Stimulated activated CD4-positive, alpha-beta T cell treated with anti-CD3 and anti-CD28 coated beads, Interleukin-1b, Interleukin-23, amount 100 ng/mL, for 1 hour (primary cell): ENCODE results near the gene C2CD4D.
"Not testable (repeated sequence)": the region's sequence is repeated elsewhere in the genome, so short reads cannot be mapped to it uniquely, and the experiment has no call there.

Experiments
- DNase-seq, 2 donors: peaks; one replicate each; pipeline ENCODE4 v3.0.0-alpha.2; 2020; ENCODE audit warnings: low read depth in 2 of 2

C2CD4D gene

GRCh38 chr1:151839457-151840403 lies at the start of gene C2CD4D:
C2CD4D (minus strand) TSS chr1:151839820; CDS start chr1:151838989, 831 bp downstream.
- DNase-seq, result peak; percentile 36 to 48

GRCh38 chr1:151888972-151889570 lies 49.5 kb upstream of the C2CD4D start:
- no peak for DNase-seq

DNA sequence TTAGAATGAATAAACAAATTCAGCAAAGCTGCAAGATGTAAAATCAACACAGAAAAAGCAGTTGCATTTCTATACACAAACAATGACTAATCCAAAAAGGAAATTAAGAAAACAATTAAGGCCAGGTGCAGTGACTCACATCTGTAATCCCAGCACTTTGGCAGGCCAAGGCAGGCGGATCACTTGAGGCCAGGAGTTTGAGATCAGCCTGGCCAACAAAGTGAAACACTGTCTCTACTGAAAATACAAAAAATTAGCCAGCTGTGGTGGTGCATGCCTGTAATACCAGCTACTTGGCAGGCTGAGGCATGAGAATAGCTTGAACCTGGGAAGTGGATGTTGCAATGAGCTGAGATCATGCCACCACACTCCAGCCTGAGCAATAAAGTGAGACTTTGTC lies 47.4 kb upstream of the C2CD4D start:
- DNase-seq, result no peak

GRCh38 chr1:151885479-151885878 lies 45.9 kb upstream of the C2CD4D start:
- no peak for DNase-seq

- not testable (repeated sequence) for DNase-seq
Observed at GRCh38 chr1:151884879-151885278, 45.3 kb upstream of the C2CD4D start.

DNA sequence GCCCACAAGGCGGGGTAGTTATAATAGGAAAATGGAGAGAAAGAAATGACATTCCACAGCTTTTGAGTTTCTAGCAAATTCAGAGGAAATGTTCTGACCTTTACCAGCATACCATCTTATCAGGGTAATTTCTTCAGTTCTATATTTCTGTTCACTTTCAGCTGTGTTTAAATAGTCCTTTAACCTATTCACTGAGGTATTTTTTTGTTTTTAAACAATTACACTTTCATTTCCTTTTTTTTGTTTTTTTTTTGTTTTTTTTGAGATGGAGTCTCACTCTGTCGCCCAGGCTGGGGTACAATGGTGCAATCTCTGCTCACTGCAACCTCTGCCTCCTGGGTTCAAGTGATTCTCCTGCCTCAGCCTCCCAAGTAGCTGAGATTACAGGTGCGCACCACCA lies 44.8 kb upstream of the C2CD4D start:
- DNase-seq, result not testable (repeated sequence)

GRCh38 chr1:151883898-151884297 lies 44.3 kb upstream of the C2CD4D start:
- not testable (repeated sequence) for DNase-seq

- DNase-seq, result not testable (repeated sequence)
Observed at GRCh38 chr1:151882918-151883317, 43.3 kb upstream of the C2CD4D start.

- no peak for DNase-seq
Observed at GRCh38 chr1:151882466-151882865, 42.8 kb upstream of the C2CD4D start.

- no peak for DNase-seq
Observed at GRCh38 chr1:151881479-151881878, 41.9 kb upstream of the C2CD4D start.

DNA sequence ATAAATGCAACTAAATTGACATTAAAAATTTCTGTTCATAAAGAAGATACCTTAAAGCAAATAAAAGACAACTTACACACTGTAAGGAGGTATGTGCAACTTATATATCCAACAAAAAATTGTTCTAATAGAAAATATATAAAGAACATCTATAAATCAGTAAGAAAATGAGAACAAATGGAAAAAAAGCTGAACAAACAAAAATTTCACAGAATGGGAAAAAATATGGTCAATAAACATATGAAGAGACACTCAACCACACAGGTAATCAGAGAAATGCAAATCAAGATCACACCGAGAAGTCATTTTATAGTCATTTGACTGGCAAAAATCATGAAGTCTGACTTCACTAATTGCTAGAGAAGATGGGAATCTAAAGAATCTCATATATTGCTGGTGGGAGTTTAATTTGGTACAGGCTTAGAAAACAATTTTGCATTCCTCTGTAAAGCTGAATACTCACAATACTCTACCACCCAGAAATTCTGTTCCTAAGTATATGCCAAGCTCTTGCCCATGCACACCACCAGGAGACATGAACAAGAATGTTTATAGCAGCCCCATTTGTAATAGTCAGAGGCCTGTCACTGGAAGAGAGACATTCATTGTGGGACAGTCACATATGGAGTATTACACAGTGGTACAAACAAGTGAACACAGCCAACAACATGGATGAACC lies 35.9 kb upstream of the C2CD4D start:
- no peak for DNase-seq

- not testable (repeated sequence) for DNase-seq
Observed at GRCh38 chr1:151872776-151873175, 33.2 kb upstream of the C2CD4D start.

- no peak for DNase-seq
Observed at GRCh38 chr1:151871284-151872030, 31.8 kb upstream of the C2CD4D start.

- no peak for DNase-seq
Observed at GRCh38 chr1:151868486-151868885, 28.9 kb upstream of the C2CD4D start.

GRCh38 chr1:151867765-151868411 lies 28.3 kb upstream of the C2CD4D start:
- DNase-seq, result no peak

- no peak for DNase-seq
Observed at GRCh38 chr1:151867321-151867720, 27.7 kb upstream of the C2CD4D start.

GRCh38 chr1:151864411-151864810 lies 24.8 kb upstream of the C2CD4D start:
- no peak for DNase-seq

- DNase-seq, result no peak
Observed at GRCh38 chr1:151862604-151863003, 23.0 kb upstream of the C2CD4D start.

DNA sequence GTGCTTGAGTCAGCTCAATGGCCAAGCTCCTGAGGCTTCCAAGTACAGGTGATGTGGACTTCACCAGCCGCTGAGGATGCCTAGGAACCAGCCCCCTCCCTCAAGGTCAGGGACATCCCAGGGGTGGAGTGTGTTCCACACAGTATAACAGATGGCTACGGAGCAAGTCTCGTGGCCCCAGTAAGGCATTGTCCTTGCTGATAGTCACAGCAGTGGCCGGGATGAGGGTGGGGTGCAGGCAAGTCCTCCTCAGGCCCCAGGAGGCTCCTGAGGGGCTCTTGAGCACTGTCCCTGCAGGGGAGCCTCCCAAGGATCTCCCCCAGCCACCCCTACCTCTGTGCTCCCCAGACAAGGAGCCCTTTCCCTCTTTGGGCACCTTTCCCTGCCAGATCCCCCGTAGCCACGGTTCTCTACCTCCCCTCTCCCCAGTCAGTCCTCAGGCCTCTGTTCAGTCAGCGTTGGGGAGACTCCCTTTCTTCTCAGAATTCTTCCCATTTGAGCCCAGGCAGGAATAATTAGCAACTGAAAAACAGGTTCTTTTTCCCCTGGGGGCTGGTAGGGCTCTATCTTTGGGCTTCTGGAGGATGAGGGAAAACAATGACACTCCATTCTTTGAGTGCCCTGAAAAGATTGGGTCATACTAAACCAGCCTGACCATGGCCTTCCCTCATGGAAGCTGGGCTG lies 21.0 kb upstream of the C2CD4D start:
- no peak for DNase-seq

DNA sequence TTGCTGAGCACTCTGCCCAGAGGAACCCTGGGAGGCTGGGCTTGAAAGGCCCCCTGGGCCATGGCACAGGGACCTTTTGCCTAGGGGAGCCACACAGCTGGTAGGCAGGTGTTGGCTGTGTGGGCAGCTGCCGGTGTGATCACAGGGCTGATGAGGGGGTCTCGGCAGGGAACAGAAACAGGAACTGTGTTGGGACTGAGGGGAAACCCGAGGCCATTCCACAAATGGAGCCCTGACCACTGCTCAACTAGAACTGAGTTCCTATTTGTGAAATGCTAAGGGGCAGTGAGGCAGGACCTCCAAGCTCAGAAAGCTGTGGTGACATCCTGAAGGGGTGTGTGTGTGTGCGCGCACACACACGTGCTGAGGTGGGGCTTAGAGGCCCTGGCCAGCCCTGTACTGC lies 20.3 kb upstream of the C2CD4D start:
- no peak for DNase-seq
